ENCODE results near the gene CEP112. TPM values are rescaled to one million over a fixed set of nuclear protein-coding genes. Genes with fewer than 3 reads are reported as not detected.
A peak's percentile ranks its signal among the peaks of the same experiment; 100 is the strongest.

CEP112 gene
- total and polyA plus RNA-seq, 8 donors: 8.4 to 11.4 (median 9.8) TPM

DNA sequence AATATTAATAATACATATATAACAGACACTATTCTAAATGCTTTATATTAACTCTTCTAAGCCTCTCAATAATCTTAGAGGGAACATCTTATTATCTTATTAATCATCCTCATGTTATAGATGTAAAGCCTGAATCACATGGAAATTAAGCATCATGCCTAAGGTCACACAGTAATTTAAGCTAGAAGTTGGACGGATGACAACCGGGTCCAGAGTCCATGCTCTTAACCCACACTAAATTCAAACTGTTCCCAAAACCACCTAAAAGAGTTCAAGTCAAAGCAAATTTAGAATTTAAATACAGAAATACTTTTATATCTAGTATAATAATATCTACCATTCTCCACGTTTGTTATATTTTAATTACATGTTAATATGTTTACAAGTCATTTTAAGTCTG, 193.3 kb downstream of the CEP112 start:
- intact Hi-C loops (cut with DNase I): no loop called here
- H3K4me3 ChIP-seq: no peak overlapping the region
- H3K36me3 ChIP-seq: no peaks in the 10 kb centered on the region
- ATAC-seq (no peak), FAIRE-seq (peak; percentile 9), DNase-seq (no peak)
- H3K9me3 ChIP-seq: no peaks in the 10 kb centered on the region
- H3K27me3 ChIP-seq: no peaks in the 10 kb centered on the region
- TF ChIP-seq, protein P1, sequence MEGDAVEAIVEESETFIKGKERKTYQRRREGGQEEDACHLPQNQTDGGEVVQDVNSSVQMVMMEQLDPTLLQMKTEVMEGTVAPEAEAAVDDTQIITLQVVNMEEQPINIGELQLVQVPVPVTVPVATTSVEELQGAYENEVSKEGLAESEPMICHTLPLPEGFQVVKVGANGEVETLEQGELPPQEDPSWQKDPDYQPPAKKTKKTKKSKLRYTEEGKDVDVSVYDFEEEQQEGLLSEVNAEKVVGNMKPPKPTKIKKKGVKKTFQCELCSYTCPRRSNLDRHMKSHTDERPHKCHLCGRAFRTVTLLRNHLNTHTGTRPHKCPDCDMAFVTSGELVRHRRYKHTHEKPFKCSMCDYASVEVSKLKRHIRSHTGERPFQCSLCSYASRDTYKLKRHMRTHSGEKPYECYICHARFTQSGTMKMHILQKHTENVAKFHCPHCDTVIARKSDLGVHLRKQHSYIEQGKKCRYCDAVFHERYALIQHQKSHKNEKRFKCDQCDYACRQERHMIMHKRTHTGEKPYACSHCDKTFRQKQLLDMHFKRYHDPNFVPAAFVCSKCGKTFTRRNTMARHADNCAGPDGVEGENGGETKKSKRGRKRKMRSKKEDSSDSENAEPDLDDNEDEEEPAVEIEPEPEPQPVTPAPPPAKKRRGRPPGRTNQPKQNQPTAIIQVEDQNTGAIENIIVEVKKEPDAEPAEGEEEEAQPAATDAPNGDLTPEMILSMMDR (IDR thresholded peaks at IDR 0.05): no peak
- H3K4me1 ChIP-seq: peaks cover 0 to 4% (median 0%) of the 10 kb centered on the region in 3 donors
- H3K27ac ChIP-seq: no peak overlapping the region
- 68 to 85% methylated on average over 3 of the region's 3 CpGs for WGBS, 2 donors

DNA sequence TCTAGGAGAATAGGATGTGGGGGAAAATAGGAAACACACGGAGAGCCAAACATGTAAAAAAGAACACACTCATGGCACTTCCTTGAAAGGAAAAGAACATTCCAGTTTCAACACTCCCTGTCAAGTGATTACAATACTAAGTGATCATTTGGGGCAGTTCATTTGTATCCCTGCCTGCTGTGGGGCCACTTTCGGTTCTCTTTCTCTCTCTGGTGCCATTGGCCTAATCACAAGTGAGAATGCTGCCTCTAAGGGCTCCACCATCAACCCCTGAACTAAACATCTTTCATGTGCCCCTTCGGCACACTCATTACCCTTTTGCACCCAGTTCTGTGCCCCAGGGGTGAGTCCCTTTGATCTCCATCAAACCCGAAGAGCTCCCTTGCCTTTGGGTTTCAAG, 197.3 kb downstream of the CEP112 start:
- Histone ChIP-seq H3K36me3 (no peaks in the 10 kb centered on the region), H3K9me3 (no peaks in the 10 kb centered on the region), H3K27me3 (no peaks in the 10 kb centered on the region), H3K27ac (no peak overlapping the region), H3K4me1 (no peaks in the 10 kb centered on the region), H3K4me3 (no peak overlapping the region)
- intact Hi-C loops (cut with DNase I): no loop called here
- FAIRE-seq (no peak), ATAC-seq (no peak), DNase-seq (no peak)
- TF ChIP-seq, protein P1 (IDR thresholded peaks at IDR 0.05): no peak
- 83 to 94% methylated on average over 4 of the region's 4 CpGs for WGBS, 2 donors

DNA sequence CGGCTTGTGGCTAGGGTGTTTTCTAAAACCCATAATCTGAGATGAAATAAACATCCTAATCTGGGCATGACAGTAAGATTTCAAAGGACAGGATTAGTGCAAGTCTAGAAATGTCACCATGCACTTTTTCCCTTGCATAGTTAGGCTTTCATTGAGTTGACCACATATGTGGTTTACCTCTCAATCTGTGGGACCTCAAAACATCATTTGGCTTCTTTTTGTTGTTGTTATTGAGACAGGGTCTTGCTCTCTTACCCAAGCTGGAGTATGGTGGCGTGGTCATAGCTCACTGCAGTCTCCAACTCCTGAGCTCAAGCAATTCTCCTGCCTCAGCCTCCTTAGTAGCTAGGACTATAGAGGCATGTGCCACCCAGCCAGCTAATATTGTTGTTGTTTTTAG, 197.8 kb downstream of the CEP112 start:
- Histone ChIP-seq H3K36me3 (no peaks in the 10 kb centered on the region), H3K27ac (no peak overlapping the region), H3K27me3 (no peaks in the 10 kb centered on the region), H3K4me1 (no peaks in the 10 kb centered on the region), H3K9me3 (no peaks in the 10 kb centered on the region), H3K4me3 (no peak overlapping the region)
- ATAC-seq (no peak), DNase-seq (no peak), FAIRE-seq (no peak)
- intact Hi-C loops (cut with DNase I): no loop called here
- WGBS, 2 donors: 87 to 92% methylated on average over 2 of the region's 2 CpGs
- TF ChIP-seq, protein P1 (IDR thresholded peaks at IDR 0.05): no peak

DNA sequence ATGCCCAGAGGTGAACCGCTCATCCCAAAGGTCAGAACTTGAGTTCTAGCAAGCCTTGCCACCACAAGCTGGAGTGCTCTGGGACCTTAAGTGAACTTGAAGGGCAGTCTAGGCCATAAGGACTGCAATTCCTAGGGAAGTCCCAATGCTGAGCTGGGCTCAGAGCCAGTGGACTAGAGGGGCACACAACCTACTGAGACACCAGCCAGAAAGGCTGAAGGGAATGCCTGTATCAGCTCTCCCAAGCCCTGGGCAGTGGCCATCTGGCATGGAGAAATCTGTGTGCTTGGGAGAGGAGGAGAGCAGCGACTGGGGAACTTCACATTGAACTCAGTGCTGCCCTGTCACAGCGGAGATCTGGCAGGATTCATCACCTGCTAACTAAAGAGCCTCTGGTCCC, 201.3 kb downstream of the CEP112 start:
- no peak overlapping the region for H3K27ac ChIP-seq
- H3K4me3 ChIP-seq: no peak overlapping the region
- no peaks in the 10 kb centered on the region for H3K27me3 ChIP-seq
- TF ChIP-seq, protein P1 (IDR thresholded peaks at IDR 0.05): no peak
- peaks cover 0 to 3% (median 0%) of the 10 kb centered on the region in 4 donors for H3K9me3 ChIP-seq
- DNase-seq (no peak), FAIRE-seq (no peak), ATAC-seq (no peak)
- intact Hi-C loops (cut with DNase I): no loop called here
- H3K4me1 ChIP-seq: no peaks in the 10 kb centered on the region
- no peaks in the 10 kb centered on the region for H3K36me3 ChIP-seq
- 92 to 96% methylated on average over 3 of the region's 3 CpGs for WGBS, 2 donors

DNA sequence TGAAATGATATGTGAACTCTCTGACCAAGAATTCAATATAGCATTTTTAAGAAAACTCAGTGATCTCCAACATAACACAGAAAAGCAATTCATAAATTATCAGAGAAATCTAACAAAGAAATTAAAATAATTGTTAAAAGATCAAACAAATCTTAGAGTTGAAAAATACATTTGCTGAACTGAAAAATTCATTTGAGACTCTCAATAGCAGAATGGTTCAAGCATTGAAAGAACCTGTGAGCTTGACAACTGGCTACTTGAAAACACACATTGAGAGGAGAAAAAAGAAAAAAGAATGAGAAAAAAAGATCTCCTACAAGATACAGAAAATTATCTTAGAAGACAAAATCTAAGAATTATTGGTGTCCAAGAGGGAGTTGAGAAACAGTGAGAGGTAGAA, 203.5 kb downstream of the CEP112 start:
- TF ChIP-seq, protein P1 (IDR thresholded peaks at IDR 0.05): no peak
- intact Hi-C loops (cut with DNase I): no loop called here
- ATAC-seq: no peak
- Histone ChIP-seq H3K27ac (no peak overlapping the region), H3K36me3 (no peaks in the 10 kb centered on the region), H3K9me3 (peaks cover 0 to 3% (median 0%) of the 10 kb centered on the region in 4 donors), H3K27me3 (no peaks in the 10 kb centered on the region), H3K4me3 (no peak overlapping the region), H3K4me1 (no peaks in the 10 kb centered on the region)
- no peak for DNase-seq
- FAIRE-seq: no peak
